HCT116 (cell line): ENCODE data around the gene KCNK18. TPM values are rescaled to one million over a fixed set of nuclear protein-coding genes. Genes with fewer than 3 reads are reported as not detected.

Experiments used
- ATAC-seq: fragments of 200-7000 bp; cut with Tn5 transposase; 2 replicates; pipeline ENCODE4 v1.9.1; 2020; ENCODE audit warnings: mild to moderate bottlenecking, moderate library complexity
- BruUV-seq: library from RNA; stranded (reverse); fragments of 400-500 nt; replicated peaks from 2 replicates; lab custom pipeline; 2021; lab: Mats Ljungman, UMichigan
- CTCF ChIA-PET: fragments of 300-600 bp; sonication (Branson Sonifier 250); formaldehyde crosslinking; loops from one replicate; lab custom pipeline; 2021; ENCODE audit warnings: antibody characterized with exemption; lab: Charles Lee
- POLR2A ChIA-PET: fragments of 300-600, 350-600 bp; sonication (Branson Sonifier 250); formaldehyde crosslinking; loops from one replicate; lab custom pipeline; 2021; ENCODE audit warnings: antibody characterized with exemption; lab: Charles Lee
- RAD21 ChIA-PET, 2 experiments: fragments of 300-600 bp; sonication (Branson Sonifier 250); formaldehyde crosslinking; loops; one replicate each; lab custom pipeline; 2023; ENCODE audit warnings: low total read pairs in 2 of 2; ENCODE audit not compliant: uncharacterized antibody in 2 of 2, unreplicated experiment in 2 of 2, low non-redundant PET in 1 of 2; lab: Charles Lee
- DNase-seq: peaks from one replicate; pipeline ENCODE4 v3.0.0-alpha.2; 2010; ENCODE audit warnings: low read depth, low spot score
- H2AFZ ChIP-seq: fragments of 200-600 bp; shearing (Covaris generic), sonication (generic); 2 replicates; pipeline ENCODE4 v1.6.1; 2017; ENCODE audit warnings: low read depth, mixed run types, mixed read lengths, antibody characterized with exemption, low read length; ENCODE audit not compliant: poor library complexity, severe bottlenecking
- H3K27ac ChIP-seq: 2 replicates; pipeline ENCODE4 v1.5.1; 2012; ENCODE audit warnings: low read depth, low read length
- H3K27me3 ChIP-seq: fragments of 200-600 bp; sonication (generic); 2 replicates; pipeline ENCODE4 v1.6.1; 2016; ENCODE audit warnings: mixed run types, low read length, mixed read lengths; ENCODE audit not compliant: insufficient read depth
- H3K36me3 ChIP-seq, 2 experiments: fragments of 200-500 bp in 1 of 2; fragments of 200-600 bp in 1 of 2; sonication (Bioruptor generic) in 1 of 2; sonication (generic) in 1 of 2; 2 replicates each; pipeline versions ENCODE4 v1.5.1 to v1.6.1; 2014 to 2016; ENCODE audit warnings: low read length in 2 of 2, inconsistent platforms in 1 of 2, mixed read lengths in 1 of 2, mixed run types in 1 of 2; ENCODE audit not compliant: insufficient read depth in 2 of 2, control insufficient read depth in 1 of 2
- H3K4me1 ChIP-seq, 2 experiments: fragments of 200-600 bp in 1 of 2; sonication (generic) in 1 of 2; 2 replicates each; pipeline versions ENCODE4 v1.5.1 to v1.6.1; 2012 to 2017; ENCODE audit warnings: low read length in 2 of 2, inconsistent platforms in 1 of 2, mild to moderate bottlenecking in 1 of 2, mixed read lengths in 1 of 2, mixed run types in 1 of 2, moderate library complexity in 1 of 2; ENCODE audit not compliant: insufficient read depth in 2 of 2, control insufficient read depth in 1 of 2
- H3K4me2 ChIP-seq: fragments of 200-600 bp; sonication (generic); 2 replicates; pipeline ENCODE4 v1.6.1; 2017; ENCODE audit warnings: mixed run types, low read length, mixed read lengths
- H3K4me3 ChIP-seq, 2 experiments: fragments of 200-600 bp in 1 of 2; sonication (generic) in 1 of 2; replicated peaks in 1 of 2; 2 replicates each; pipeline ENCODE4 v1.5.1; 2011 to 2016; ENCODE audit warnings: low read length in 2 of 2, control low read depth in 1 of 2, low read depth in 1 of 2, mild to moderate bottlenecking in 1 of 2, mixed read lengths in 1 of 2, mixed run types in 1 of 2
- H3K79me2 ChIP-seq: fragments of 200-600 bp; sonication (generic); 2 replicates; pipeline ENCODE4 v1.6.1; 2017; ENCODE audit warnings: mild to moderate bottlenecking, mixed run types, low read length, moderate library complexity, mixed read lengths; ENCODE audit not compliant: insufficient read depth
- H3K9ac ChIP-seq: fragments of 200-600 bp; sonication (generic); 2 replicates; pipeline ENCODE4 v1.6.1; 2016; ENCODE audit warnings: low read length, mixed read lengths
- H3K9me2 ChIP-seq: fragments of 200-600 bp; sonication (generic), shearing (Covaris generic); 2 replicates; pipeline ENCODE4 v1.6.1; 2017; ENCODE audit warnings: mixed run types, mild to moderate bottlenecking, moderate library complexity; ENCODE audit not compliant: insufficient read depth
- H3K9me3 ChIP-seq, 2 experiments: fragments of 200-500 bp in 1 of 2; fragments of 200-600 bp in 1 of 2; sonication (Bioruptor generic) in 1 of 2; sonication (generic) in 1 of 2; 2 replicates each; pipeline ENCODE4 v1.6.1; 2014 to 2017; ENCODE audit warnings: low read length in 2 of 2, mixed read lengths in 2 of 2, inconsistent platforms in 1 of 2, low read depth in 1 of 2, mild to moderate bottlenecking in 1 of 2, mixed run types in 1 of 2, moderate library complexity in 1 of 2; ENCODE audit not compliant: control insufficient read depth in 1 of 2, insufficient read depth in 1 of 2
- H4K20me1 ChIP-seq: fragments of 200-600 bp; sonication (generic), shearing (Covaris generic); 2 replicates; pipeline ENCODE4 v1.6.1; 2017; ENCODE audit warnings: mixed run types, mild to moderate bottlenecking, moderate library complexity; ENCODE audit not compliant: insufficient read depth
- EGR1 ChIP-seq: IDR thresholded peaks from 2 replicates; pipeline ENCODE4 v1.6.1; 2012; ENCODE audit warnings: low read depth
- EZH2phosphoT487 ChIP-seq: fragments of 200-600 bp; IDR thresholded peaks from 2 replicates; pipeline ENCODE4 v1.6.1; 2018; ENCODE audit warnings: antibody characterized with exemption, borderline replicate concordance
- POLR2A ChIP-seq: IDR thresholded peaks from 2 replicates; pipeline ENCODE4 v1.7.0; 2011; ENCODE audit warnings: borderline replicate concordance; ENCODE audit not compliant: insufficient read depth, insufficient read length; ENCODE audit errors: extremely low read depth
- ZFX ChIP-seq: fragments of 450-650 bp; IDR thresholded peaks from 2 replicates; pipeline ENCODE4 v1.6.1; 2017
- ZNF274 ChIP-seq: fragments of 200-500 bp; sonication (Bioruptor generic); IDR thresholded peaks from 2 replicates; pipeline ENCODE4 v1.6.1; 2014; ENCODE audit warnings: mild to moderate bottlenecking, low read depth, low read length, inconsistent platforms
- intact Hi-C: fragments of 100-400 bp; cut with micrococcal nuclease; formaldehyde crosslinking; loops from 2 replicates; pipeline ENCODE4 v1.10.0; 2022
- total RNA-seq: library from RNA; stranded (reverse); gene quantifications from one replicate; pipeline ENCODE4 v1.2.1, GENCODE V29; 2021; ENCODE audit not compliant: unreplicated experiment
- TF ChIP-seq, protein P1 (sequence below): IDR thresholded peaks from 2 replicates; pipeline ENCODE4 v1.6.1; 2012
- TF ChIP-seq, protein P2 (sequence below): IDR thresholded peaks from 2 replicates; pipeline ENCODE4 v1.6.1; 2012

The KCNK18 gene
- total RNA-seq, 1 experiment from 2014 or later = not detected

DNA sequence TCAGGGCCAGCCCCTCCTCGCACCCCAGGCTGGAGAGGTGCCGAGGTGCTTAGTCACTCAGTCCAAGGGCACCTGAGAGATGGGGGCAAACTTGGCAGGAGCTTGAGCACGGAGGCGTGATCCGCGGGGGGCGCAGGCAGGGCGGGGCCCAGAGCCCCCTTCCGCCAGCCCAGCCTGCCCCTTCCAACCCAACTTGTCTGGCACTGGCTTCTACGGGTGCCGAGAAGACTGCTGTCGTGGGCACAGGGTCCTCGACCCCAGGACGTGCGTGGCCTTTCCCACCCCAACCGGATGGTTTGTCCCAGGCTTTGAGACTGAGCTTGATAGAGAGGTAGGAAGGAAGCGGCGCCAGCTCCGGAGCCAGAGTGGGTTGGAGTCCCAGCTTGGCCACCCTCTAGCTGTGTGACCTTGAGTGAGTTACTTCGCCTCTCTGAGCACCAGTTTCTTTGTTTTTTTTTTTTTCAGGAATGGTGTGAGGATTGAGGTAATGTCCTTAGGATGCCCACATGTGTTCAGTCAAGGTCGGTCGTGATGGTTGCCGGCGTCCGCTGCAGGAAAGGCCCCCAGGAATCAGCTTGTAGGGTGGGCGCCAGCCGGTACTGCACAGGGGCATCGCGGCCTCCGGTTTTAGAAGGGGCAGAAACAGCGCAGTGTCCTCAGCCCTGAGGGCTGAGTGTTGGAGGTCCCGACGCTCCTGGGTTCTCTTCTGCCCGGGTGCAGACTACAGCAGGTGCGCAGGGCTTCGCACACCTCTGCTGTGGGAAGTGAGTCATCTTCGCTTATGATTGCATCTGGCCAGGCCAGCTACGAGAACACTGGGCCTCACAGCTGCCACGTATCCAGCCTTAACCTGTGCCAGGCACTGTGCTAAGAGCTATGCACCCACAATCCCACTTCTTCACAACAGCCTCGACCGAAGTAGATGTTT, 30.6 kb upstream of the KCNK18 start:
- H3K4me3 ChIP-seq = no peak overlapping the region

More for the DNA sequence above, 30.6 kb upstream of the KCNK18 start:
- no peak overlapping the region for H3K27ac ChIP-seq
- H3K9ac ChIP-seq = no peak overlapping the region
- ChIA-PET CTCF (interaction anchor here (0.6 to 17.7 kb wide), 16 partner anchors 8 to 539 kb away, joined by 3 to 629 read pairs (median 6); partner anchors contain the start of gene SHTN1), RAD21 (interaction anchor here (1.0 to 4.8 kb wide), 4 partner anchors 8 to 370 kb away, joined by 3 to 30 read pairs (median 8); no protein-coding TSS in a partner anchor), POLR2A (interaction anchor here (0.6 to 1.1 kb wide), 2 partner anchors 350 to 370 kb away, joined by 4 to 5 read pairs; no protein-coding TSS in a partner anchor)
- intact Hi-C loops = loop anchor here (5.0 kb wide), 3 partner anchors 54 to 159 kb away; partner anchors contain the start of gene SHTN1
- H3K9me3 ChIP-seq = no peaks in the 10 kb centered on the region
- no peak for ATAC-seq
- H2AFZ ChIP-seq = peak overlapping the region; percentile 76
- H3K36me3 ChIP-seq = no peaks in the 10 kb centered on the region
- no peaks in the 10 kb centered on the region for H3K9me2 ChIP-seq
- no TSS peak for BruUV-seq
- H3K4me2 ChIP-seq = peak overlapping the region; percentile 63; the same call in 1 of the 2 replicates
- TF ChIP-seq ZFX (no peak), POLR2A (no peak), EZH2phosphoT487 (no peak), EGR1 (no peak), ZNF274 (no peak)
- TF ChIP-seq, protein P1, sequence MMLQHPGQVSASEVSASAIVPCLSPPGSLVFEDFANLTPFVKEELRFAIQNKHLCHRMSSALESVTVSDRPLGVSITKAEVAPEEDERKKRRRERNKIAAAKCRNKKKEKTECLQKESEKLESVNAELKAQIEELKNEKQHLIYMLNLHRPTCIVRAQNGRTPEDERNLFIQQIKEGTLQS = no peak
- TF ChIP-seq, protein P2, sequence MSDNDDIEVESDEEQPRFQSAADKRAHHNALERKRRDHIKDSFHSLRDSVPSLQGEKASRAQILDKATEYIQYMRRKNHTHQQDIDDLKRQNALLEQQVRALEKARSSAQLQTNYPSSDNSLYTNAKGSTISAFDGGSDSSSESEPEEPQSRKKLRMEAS = no peak
- H3K4me1 ChIP-seq = peaks cover 2 to 24% of the 10 kb centered on the region in 2 experiments; a peak in 3 of 4 replicates
- H3K27me3 ChIP-seq = peaks cover 11% of the 10 kb centered on the region; the same call in 1 of the 2 replicates
- no peaks in the 10 kb centered on the region for H3K79me2 ChIP-seq
- DNase-seq = no peak
- no peaks in the 10 kb centered on the region for H4K20me1 ChIP-seq
